ENCODE results near the gene GPR158. TPM values are rescaled to one million over a fixed set of nuclear protein-coding genes. Genes with fewer than 3 reads are reported as not detected.
A peak's percentile ranks its signal among the peaks of the same experiment; 100 is the strongest.
"Not testable (repeated sequence)": the region's sequence is repeated elsewhere in the genome, so short reads cannot be mapped to it uniquely, and the experiment has no call there.

GPR158 gene
- total RNA-seq, 1 experiment from 2014 or later, result 0.58 TPM

GRCh38 chr10:25296324-25296723, 121.5 kb downstream of the GPR158 start:
- no peak for DNase-seq (ENCODE audit: low spot score)

- DNase-seq (ENCODE audit: low spot score), result no peak
Observed at GRCh38 chr10:25297466-25297865, 122.7 kb downstream of the GPR158 start.

GRCh38 chr10:25300073-25300472, 125.3 kb downstream of the GPR158 start:
- DNase-seq (ENCODE audit: low spot score), result no peak

GRCh38 chr10:25304606-25305005, 129.8 kb downstream of the GPR158 start:
- DNase-seq (ENCODE audit: low spot score), result no peak

GRCh38 chr10:25306386-25306785, 131.6 kb downstream of the GPR158 start:
- DNase-seq (ENCODE audit: low spot score), result no peak

GRCh38 chr10:25308278-25308677, 133.5 kb downstream of the GPR158 start:
- DNase-seq (ENCODE audit: low spot score), result no peak

GRCh38 chr10:25317596-25318211, 142.9 kb downstream of the GPR158 start:
- peak; percentile 17 for DNase-seq (ENCODE audit: low spot score)

GRCh38 chr10:25327273-25327672, 152.5 kb downstream of the GPR158 start:
- no peak for DNase-seq (ENCODE audit: low spot score)

- DNase-seq (ENCODE audit: low spot score), result no peak
Observed at GRCh38 chr10:25328361-25328760, 153.6 kb downstream of the GPR158 start.

- not testable (repeated sequence) for DNase-seq (ENCODE audit: low spot score)
Observed at GRCh38 chr10:25329587-25329986, 154.8 kb downstream of the GPR158 start.

GRCh38 chr10:25334445-25334844, 159.6 kb downstream of the GPR158 start:
- DNase-seq (ENCODE audit: low spot score), result no peak

- no peak for DNase-seq (ENCODE audit: low spot score)
Observed at GRCh38 chr10:25336330-25336729, 161.5 kb downstream of the GPR158 start.

- no peak for DNase-seq (ENCODE audit: low spot score)
Observed at GRCh38 chr10:25338271-25338670, 163.5 kb downstream of the GPR158 start.

GRCh38 chr10:25339966-25340365, 165.2 kb downstream of the GPR158 start:
- no peak for DNase-seq (ENCODE audit: low spot score)

- no peak for DNase-seq (ENCODE audit: low spot score)
Observed at GRCh38 chr10:25349520-25349919, 174.7 kb downstream of the GPR158 start.

GRCh38 chr10:25356609-25357008, 181.8 kb downstream of the GPR158 start:
- no peak for DNase-seq (ENCODE audit: low spot score)

- no peak for DNase-seq (ENCODE audit: low spot score)
Observed at GRCh38 chr10:25357269-25357668, 182.5 kb downstream of the GPR158 start.

GRCh38 chr10:25382029-25382810, 207.4 kb downstream of the GPR158 start:
- no peak for DNase-seq (ENCODE audit: low spot score)

GRCh38 chr10:25382901-25383300, 208.1 kb downstream of the GPR158 start:
- DNase-seq (ENCODE audit: low spot score), result not testable (repeated sequence)

GRCh38 chr10:25383686-25384085, 208.9 kb downstream of the GPR158 start:
- DNase-seq (ENCODE audit: low spot score), result no peak

GRCh38 chr10:25384618-25385017, 209.8 kb downstream of the GPR158 start:
- no peak for DNase-seq (ENCODE audit: low spot score)

- DNase-seq (ENCODE audit: low spot score), result no peak
Observed at GRCh38 chr10:25388188-25388861, 213.5 kb downstream of the GPR158 start.

- DNase-seq (ENCODE audit: low spot score), result no peak
Observed at GRCh38 chr10:25388862-25389206, 214.0 kb downstream of the GPR158 start.
